Large intestine (tissue), 12 donors: ENCODE measurements around the gene CYFIP1. TPM values are rescaled to one million over a fixed set of nuclear protein-coding genes. Genes with fewer than 3 reads are reported as not detected.
"Not testable (repeated sequence)": the region's sequence is repeated elsewhere in the genome, so short reads cannot be mapped to it uniquely, and the experiment has no call there.

ENCODE experiments used
- DNase-seq, 2 donors: peaks; one replicate each; pipeline versions ENCODE4 v3.0.0 to v3.0.0-alpha.2; 2013
- H3K27ac ChIP-seq: one replicate; pipeline ENCODE4 v1.5.1; 2013; ENCODE audit warnings: low read length
- H3K27me3 ChIP-seq: 2 replicates; pipeline ENCODE4 v1.6.1; 2013; ENCODE audit warnings: low read length; ENCODE audit not compliant: control insufficient read depth, insufficient read depth
- H3K36me3 ChIP-seq: 2 replicates; pipeline ENCODE4 v1.6.1; 2013; ENCODE audit warnings: low read length; ENCODE audit not compliant: control insufficient read depth, insufficient read depth
- H3K4me1 ChIP-seq: one replicate; pipeline ENCODE4 v1.6.1; 2013; ENCODE audit warnings: low read length; ENCODE audit not compliant: control insufficient read depth, insufficient read depth
- H3K4me3 ChIP-seq: one replicate; pipeline ENCODE4 v1.5.1; 2013; ENCODE audit warnings: low read length
- H3K9me3 ChIP-seq: one replicate; pipeline ENCODE4 v1.6.1; 2013; ENCODE audit warnings: mild to moderate bottlenecking, low read depth, low read length, moderate library complexity; ENCODE audit not compliant: control insufficient read depth
- WGBS: methylation state at CpG from one replicate; pipeline ENCODE4 v1.1.5; 2013; ENCODE audit warnings: low lambda C conversion rate; ENCODE audit not compliant: insufficient coverage; 5-methylcytosine and 5-hydroxymethylcytosine counted together
- long read RNA-seq, 11 donors: transcript quantifications; one replicate each; lab custom pipeline, GENCODE V29; 2026
- polyA plus RNA-seq: library from polyadenylated mRNA; unstranded; fragments of 120-200 nt; gene quantifications from one replicate; pipeline ENCODE4 v1.2.1, GENCODE V29; 2013

The CYFIP1 gene
- polyA plus RNA-seq, result 96.7 TPM
- long read RNA-seq, donor 1, result 0 reads
- long read RNA-seq, donor 2, partial matches to known transcripts, result 0 of 1 reads
- long read RNA-seq, donor 2, other reads (novel, unspliced or antisense), result 0 of 1 reads
- long read RNA-seq, donor 3, result 0 reads
- long read RNA-seq, donor 4, result 0 reads
- long read RNA-seq, donor 5, full-length matches to known transcripts, result 1 of 1 reads
- long read RNA-seq, donor 5, partial matches to known transcripts, result 0 of 1 reads
- long read RNA-seq, donor 5, other reads (novel, unspliced or antisense), result 0 of 1 reads
- long read RNA-seq, donor 6, full-length matches to known transcripts, result 2 of 2 reads
- long read RNA-seq, donor 6, partial matches to known transcripts, result 0 of 2 reads
- long read RNA-seq, donor 6, other reads (novel, unspliced or antisense), result 0 of 2 reads
- long read RNA-seq, donor 7, full-length matches to known transcripts, result 2 of 7 reads
- long read RNA-seq, donor 7, partial matches to known transcripts, result 0 of 7 reads
- long read RNA-seq, donor 7, other reads (novel, unspliced or antisense), result 5 of 7 reads
- long read RNA-seq, donor 8, full-length matches to known transcripts, result 5 of 10 reads
- long read RNA-seq, donor 8, partial matches to known transcripts, result 5 of 10 reads
- long read RNA-seq, donor 8, other reads (novel, unspliced or antisense), result 0 of 10 reads
- long read RNA-seq, donor 9, partial matches to known transcripts, result 24 of 24 reads
- long read RNA-seq, donor 9, other reads (novel, unspliced or antisense), result 0 of 24 reads
- long read RNA-seq, donor 10, full-length matches to known transcripts, result 2 of 2 reads
- long read RNA-seq, donor 10, partial matches to known transcripts, result 0 of 2 reads
- long read RNA-seq, donor 10, other reads (novel, unspliced or antisense), result 0 of 2 reads
- long read RNA-seq, donor 11, full-length matches to known transcripts, result 2 of 2 reads
- long read RNA-seq, donor 11, partial matches to known transcripts, result 0 of 2 reads
- long read RNA-seq, donor 11, other reads (novel, unspliced or antisense), result 0 of 2 reads

- H3K4me3 ChIP-seq, result peak within 1 kb of the TSS; percentile 71
- no CpG with 5 or more reads among the region's 93 CpGs for WGBS
- no peaks in the 10 kb centered on the region for H3K36me3 ChIP-seq
- peak within 1 kb of the TSS; percentile 56 for H3K27ac ChIP-seq
- H3K4me1 ChIP-seq, result peaks cover 5% of the 10 kb centered on the region
- DNase-seq, result peak; percentile 83 to 92
- H3K27me3 ChIP-seq, result no peaks in the 10 kb centered on the region
- no peaks in the 10 kb centered on the region for H3K9me3 ChIP-seq
Observed at GRCh38 chr15:22980189-22981050, at the start of gene CYFIP1. Gene CYFIP1 (minus strand): TSS chr15:22980368. CDS start chr15:22947285, 33,083 bp downstream.

- peaks cover 64% of the 10 kb centered on the region for H3K36me3 ChIP-seq
Observed at GRCh38 chr15:23026218-23026617, 46.0 kb upstream of the CYFIP1 start.

GRCh38 chr15:23022156-23022555 is 42.0 kb upstream of the CYFIP1 start:
- H3K36me3 ChIP-seq, result peaks cover 62% of the 10 kb centered on the region
- no peaks in the 10 kb centered on the region for H3K27me3 ChIP-seq
- H3K4me1 ChIP-seq, result no peaks in the 10 kb centered on the region
- no CpG with 5 or more reads among the region's 2 CpGs for WGBS
- no peak overlapping the region for H3K27ac ChIP-seq
- H3K4me3 ChIP-seq, result no peak overlapping the region
- H3K9me3 ChIP-seq, result no peaks in the 10 kb centered on the region
- no peak for DNase-seq

More at GRCh38 chr15:23026218-23026617, 46.0 kb upstream of the CYFIP1 start:
- 100% methylated on average over 1 of the region's 1 CpG for WGBS
- Histone ChIP-seq H3K9me3 (no peaks in the 10 kb centered on the region), H3K27me3 (no peaks in the 10 kb centered on the region), H3K4me3 (no peak overlapping the region), H3K4me1 (no peaks in the 10 kb centered on the region), H3K27ac (no peak overlapping the region)
- no peak for DNase-seq

- H3K4me1 ChIP-seq, result no peaks in the 10 kb centered on the region
- H3K4me3 ChIP-seq, result no peak overlapping the region
- no peaks in the 10 kb centered on the region for H3K9me3 ChIP-seq
- DNase-seq, result no peak
- H3K27me3 ChIP-seq, result no peaks in the 10 kb centered on the region
- WGBS, result no CpG with 5 or more reads among the region's 3 CpGs
- H3K27ac ChIP-seq, result no peak overlapping the region
- H3K36me3 ChIP-seq, result peaks cover 58% of the 10 kb centered on the region
Observed at GRCh38 chr15:23014394-23015000, 34.3 kb upstream of the CYFIP1 start.

GRCh38 chr15:23013681-23014080 is 33.5 kb upstream of the CYFIP1 start:
- H3K4me3 ChIP-seq, result no peak overlapping the region
- no peaks in the 10 kb centered on the region for H3K4me1 ChIP-seq
- H3K27me3 ChIP-seq, result no peaks in the 10 kb centered on the region
- WGBS, result no CpG with 5 or more reads among the region's 5 CpGs
- peaks cover 51% of the 10 kb centered on the region for H3K36me3 ChIP-seq
- no peak for DNase-seq
- no peak overlapping the region for H3K27ac ChIP-seq
- no peaks in the 10 kb centered on the region for H3K9me3 ChIP-seq

- H3K4me1 ChIP-seq, H3K27ac ChIP-seq, H3K4me3 ChIP-seq, H3K27me3 ChIP-seq, DNase-seq, H3K9me3 ChIP-seq: not testable (repeated sequence)
- WGBS, result no CpG with 5 or more reads among the region's 9 CpGs
- peaks cover 55% of the 10 kb centered on the region for H3K36me3 ChIP-seq
Observed at GRCh38 chr15:23012616-23013015, 32.4 kb upstream of the CYFIP1 start.

GRCh38 chr15:23003736-23004135 is 23.6 kb upstream of the CYFIP1 start:
- Histone ChIP-seq H3K27me3 (no peaks in the 10 kb centered on the region), H3K9me3 (no peaks in the 10 kb centered on the region), H3K4me1 (no peaks in the 10 kb centered on the region), H3K36me3 (peaks cover 58% of the 10 kb centered on the region), H3K27ac (no peak overlapping the region), H3K4me3 (no peak overlapping the region)
- DNase-seq, result no peak
- WGBS, result 80% methylated on average over 1 of the region's 5 CpGs

GRCh38 chr15:23002920-23003319 is 22.8 kb upstream of the CYFIP1 start:
- no peaks in the 10 kb centered on the region for H3K4me1 ChIP-seq
- H3K4me3 ChIP-seq, result no peak overlapping the region
- WGBS, result no CpG with 5 or more reads among the region's 2 CpGs
- H3K9me3 ChIP-seq, result no peaks in the 10 kb centered on the region
- no peak overlapping the region for H3K27ac ChIP-seq
- no peak for DNase-seq
- peaks cover 59% of the 10 kb centered on the region for H3K36me3 ChIP-seq
- no peaks in the 10 kb centered on the region for H3K27me3 ChIP-seq

- no peaks in the 10 kb centered on the region for H3K27me3 ChIP-seq
- no peak for DNase-seq
- H3K27ac ChIP-seq, result no peak overlapping the region
- H3K4me3 ChIP-seq, result no peak overlapping the region
- 87% methylated on average over 5 of the region's 7 CpGs for WGBS
- no peaks in the 10 kb centered on the region for H3K9me3 ChIP-seq
- H3K36me3 ChIP-seq, result peaks cover 37% of the 10 kb centered on the region
- H3K4me1 ChIP-seq, result no peaks in the 10 kb centered on the region
Observed at GRCh38 chr15:22995795-22996194, 15.6 kb upstream of the CYFIP1 start.
